A549 (cell line): ENCODE data around the gene SORD. TPM values are rescaled to one million over a fixed set of nuclear protein-coding genes. Genes with fewer than 3 reads are reported as not detected.
A peak's percentile ranks its signal among the peaks of the same experiment; 100 is the strongest.

Experiments used
- ATAC-seq, 2 experiments: fragments of 200-7000 bp in 1 of 2; fragments of >200 bp in 1 of 2; cut with Nextera tagmentation in 1 of 2; cut with Tn5 transposase in 1 of 2; 3 replicates each; pipeline versions ENCODE4 v1.8.0 to v1.9.1; 2018 to 2020; ENCODE audit warnings: mild to moderate bottlenecking in 1 of 2, moderate library complexity in 1 of 2
- CTCF ChIA-PET: fragments of 300-600 bp; sonication (Branson Sonifier 250); formaldehyde crosslinking; extraction: SDS; loops from one replicate; lab custom pipeline; 2021; ENCODE audit warnings: antibody characterized with exemption, inconsistent platforms; lab: Yijun Ruan, JAX
- POLR2A ChIA-PET: fragments of 350-600 bp; formaldehyde crosslinking; extraction: SDS; loops from one replicate; lab custom pipeline; 2021; ENCODE audit warnings: antibody characterized with exemption, inconsistent platforms; lab: Yijun Ruan, JAX
- DNase-seq, 2 experiments: peaks; one replicate each; pipeline versions ENCODE4 v3.0.0 to v3.0.0-alpha.2; 2011 to 2016; ENCODE audit warnings: low read depth in 1 of 2, low spot score in 1 of 2
- FAIRE-seq: peaks from 2 replicates; lab custom pipeline; 2011; peaks lifted over from hg19 to GRCh38; lab: Jason Lieb, UNC
- H3K27ac ChIP-seq, 2 experiments: fragments of >200 bp; sonication (Bioruptor Twin); formaldehyde crosslinking; 3 replicates each; pipeline ENCODE4 v1.5.1; 2016 to 2017
- H3K4me1 ChIP-seq: fragments of >200 bp; sonication (Bioruptor Twin); formaldehyde crosslinking; 3 replicates; pipeline ENCODE4 v1.6.1; 2016
- H3K4me2 ChIP-seq: fragments of >200 bp; sonication (Bioruptor Twin); formaldehyde crosslinking; 3 replicates; pipeline ENCODE4 v1.6.1; 2016
- H3K4me3 ChIP-seq: fragments of >200 bp; sonication (Bioruptor Twin); formaldehyde crosslinking; 3 replicates; pipeline ENCODE4 v1.5.1; 2016
- H3K9me3 ChIP-seq: fragments of >200 bp; sonication (Bioruptor Twin); formaldehyde crosslinking; 3 replicates; pipeline ENCODE4 v1.6.1; 2016
- BHLHE40 ChIP-seq: IDR thresholded peaks from 2 replicates; pipeline ENCODE4 v1.6.1; 2012; ENCODE audit warnings: low read depth, low read length, inconsistent platforms
- CHD2 ChIP-seq: fragments of 150-350 bp; IDR thresholded peaks from 2 replicates; pipeline ENCODE4 v1.6.1; 2014; ENCODE audit warnings: low read length; ENCODE audit not compliant: partially characterized antibody
- CHD4 ChIP-seq: fragments of 200-600 bp; sonication (generic); IDR thresholded peaks from 2 replicates; pipeline ENCODE4 v1.6.1; 2016; ENCODE audit warnings: antibody characterized with exemption, mild to moderate bottlenecking, borderline replicate concordance
- CTCF ChIP-seq: fragments of >200 bp; sonication (Bioruptor Twin); formaldehyde crosslinking; IDR thresholded peaks from 3 replicates; pipeline ENCODE4 v1.5.1; 2016
- ESRRA ChIP-seq: fragments of 150-350 bp; IDR thresholded peaks from 2 replicates; pipeline ENCODE4 v1.6.1; 2014; ENCODE audit warnings: mild to moderate bottlenecking, low read length, borderline replicate concordance
- FOSL2 ChIP-seq, 2 experiments: fragments of 450-650 bp in 1 of 2; fragments of >200 bp in 1 of 2; sonication (Bioruptor Twin) in 1 of 2; formaldehyde crosslinking; IDR thresholded peaks; 2 replicates each; pipeline versions ENCODE4 v1.5.0 to v1.6.1; 2016 to 2020; ENCODE audit warnings: mild to moderate bottlenecking in 1 of 2, moderate library complexity in 1 of 2
- FOXS1 ChIP-seq: fragments of 250-450 bp; sonication (Bioruptor Pico); IDR thresholded peaks from 2 replicates; pipeline ENCODE4 v1.5.0; 2020; ENCODE audit warnings: mild to moderate bottlenecking, moderate library complexity
- GATA3 ChIP-seq: IDR thresholded peaks from 2 replicates; pipeline ENCODE4 v1.6.1; 2012; ENCODE audit warnings: borderline replicate concordance
- HDAC2 ChIP-seq: fragments of 200-600 bp; sonication (generic); IDR thresholded peaks from 2 replicates; pipeline ENCODE4 v1.6.1; 2016
- HES2 ChIP-seq: fragments of >200 bp; sonication (Bioruptor Twin); formaldehyde crosslinking; IDR thresholded peaks from 2 replicates; pipeline ENCODE4 v1.6.1; 2016
- HMGXB4 ChIP-seq: fragments of 250-450 bp; sonication (Bioruptor Pico); IDR thresholded peaks from 2 replicates; pipeline ENCODE4 v1.5.0; 2021; ENCODE audit warnings: mild to moderate bottlenecking, moderate library complexity, borderline replicate concordance
- HOXA7 ChIP-seq: fragments of 250-450 bp; sonication (Bioruptor Pico); IDR thresholded peaks from 2 replicates; pipeline ENCODE4 v1.5.0; 2020; ENCODE audit warnings: mild to moderate bottlenecking, moderate library complexity
- HOXB5 ChIP-seq: fragments of 250-450 bp; sonication (Bioruptor Pico); IDR thresholded peaks from 2 replicates; pipeline ENCODE4 v1.5.0; 2020; ENCODE audit warnings: mild to moderate bottlenecking, moderate library complexity
- JUN ChIP-seq, 2 experiments: fragments of >200 bp; sonication (Bioruptor Twin); formaldehyde crosslinking; IDR thresholded peaks; 2 replicates in 1 of 2; 3 replicates in 1 of 2; pipeline ENCODE4 v1.6.1; 2016 to 2017
- KDM1A ChIP-seq: fragments of 200-600 bp; sonication (generic); IDR thresholded peaks from 2 replicates; pipeline ENCODE4 v1.6.1; 2016; ENCODE audit warnings: low read depth, mild to moderate bottlenecking
- MAZ ChIP-seq: fragments of 150-350 bp; IDR thresholded peaks from 2 replicates; pipeline ENCODE4 v1.6.1; 2014; ENCODE audit warnings: antibody characterized with exemption, low read depth, low read length, borderline replicate concordance
- NFE2L2 ChIP-seq: fragments of 150-350 bp; conservative IDR thresholded peaks from 2 replicates; pipeline ENCODE4 v1.6.1; 2014; ENCODE audit warnings: low read length
- PBX3 ChIP-seq: IDR thresholded peaks from 2 replicates; pipeline ENCODE4 v1.6.1; 2012
- POLR2A ChIP-seq: IDR thresholded peaks from 2 replicates; pipeline ENCODE4 v1.6.1; 2012; ENCODE audit warnings: mild to moderate bottlenecking, low read length
- POLR2AphosphoS2 ChIP-seq: conservative IDR thresholded peaks from 2 replicates; pipeline ENCODE4 v1.6.1; 2012; ENCODE audit warnings: low read length, improper control_type of control experiment, inconsistent platforms
- SMC3 ChIP-seq: fragments of >200 bp; sonication (Bioruptor Twin); formaldehyde crosslinking; IDR thresholded peaks from 3 replicates; pipeline ENCODE4 v1.6.1; 2018; ENCODE audit warnings: inconsistent platforms
- TFCP2L1 ChIP-seq: fragments of 250-450 bp; sonication (Bioruptor Pico); IDR thresholded peaks from 2 replicates; pipeline ENCODE4 v1.5.0; 2021; ENCODE audit warnings: mild to moderate bottlenecking
- TP53 ChIP-seq: fragments of 250-450 bp; sonication (Bioruptor Pico); IDR thresholded peaks from 2 replicates; pipeline ENCODE4 v1.5.0; 2021; ENCODE audit warnings: mild to moderate bottlenecking, moderate library complexity
- USF2 ChIP-seq: fragments of 450-650 bp; IDR thresholded peaks from 2 replicates; pipeline ENCODE4 v1.6.1; 2014; ENCODE audit warnings: antibody characterized with exemption
- ZNF302 ChIP-seq: fragments of 250-450 bp; sonication (Bioruptor Pico); IDR thresholded peaks from 2 replicates; pipeline ENCODE4 v1.9.0; 2021; ENCODE audit warnings: inconsistent platforms, mild to moderate bottlenecking, moderate library complexity
- ZSCAN20 ChIP-seq: fragments of 250-450 bp; sonication (Bioruptor Pico); IDR thresholded peaks from 2 replicates; pipeline ENCODE4 v1.8.0; 2022; ENCODE audit warnings: mild to moderate bottlenecking, moderate library complexity
- WGBS: methylation state at CpG from one replicate; pipeline ENCODE4 v1.1.6; 2017; ENCODE audit errors: missing lambda C conversion rate; 5-methylcytosine and 5-hydroxymethylcytosine counted together
- polyA plus RNA-seq, 4 experiments: library from polyadenylated mRNA; depleted of rRNA in 3 of 4; stranded (reverse); fragments of >200 nt; fragmentation: RNase III in 1 of 4; extraction: RNeasy Plus Mini Kit Qiagen cat#74134 plus additional on column Dnase treatment in 1 of 4; gene quantifications; 2 replicates in 3 of 4; 3 replicates in 1 of 4; pipeline ENCODE4 v1.2.3, GENCODE V29; 2011 to 2017

The SORD gene
- polyA plus RNA-seq, 2 of the 4 experiments (the other 2 are of a cell fraction): 37.6 to 49.8 TPM

GRCh38 chr15:45116482-45117307 lies 93.7 kb downstream of the SORD start:
- CTCF ChIA-PET: interaction anchor here (0.7 to 2.2 kb wide), 2 partner anchors 10 to 11 kb away, joined by 3 to 11 read pairs; no protein-coding TSS in a partner anchor
- H3K9me3 ChIP-seq: no peaks in the 10 kb centered on the region
- DNase-seq: no peak
- no peak for ATAC-seq
- FAIRE-seq: no peak
- peaks cover 5% of the 10 kb centered on the region for H3K4me1 ChIP-seq
- WGBS: 81% methylated on average over 52 of the region's 65 CpGs
- H3K4me3 ChIP-seq: no peak overlapping the region
- no peak overlapping the region for H3K27ac ChIP-seq
- no peak for TF ChIP-seq CHD2
- no peak for TF ChIP-seq HMGXB4
- TF ChIP-seq FOSL2 (IDR thresholded peaks at IDR 0.05): no peak
- TF ChIP-seq FOSL2 (CRISPR knock-in tag; IDR thresholded peaks at IDR 0.05): no peak
- TF ChIP-seq BHLHE40: no peak
- no peak for TF ChIP-seq TP53 (CRISPR knock-in tag)
- no peak for TF ChIP-seq POLR2AphosphoS2
- TF ChIP-seq FOXS1 (CRISPR knock-in tag): no peak
- TF ChIP-seq CHD4: no peak
- no peak for TF ChIP-seq USF2
- no peak for TF ChIP-seq SMC3
- TF ChIP-seq PBX3: no peak
- TF ChIP-seq MAZ: no peak
- TF ChIP-seq POLR2A: no peak
- no peak for TF ChIP-seq CTCF
- TF ChIP-seq ZNF302 (CRISPR knock-in tag): no peak
- TF ChIP-seq GATA3: no peak
- H3K4me2 ChIP-seq: no peak overlapping the region
- POLR2A ChIA-PET: no interaction called here

GRCh38 chr15:45117308-45118130 lies 94.5 kb downstream of the SORD start:
- Histone ChIP-seq H3K4me3 (no peak overlapping the region), H3K4me1 (peaks cover 11% of the 10 kb centered on the region), H3K27ac (no peak overlapping the region), H3K9me3 (no peaks in the 10 kb centered on the region), H3K4me2 (peak overlapping the region; percentile 49; the same call in 2 of the 3 replicates)
- FAIRE-seq (no peak), ATAC-seq (peak; percentile 4 to 46; a peak in 3 of 6 replicates), DNase-seq (no peak)
- POLR2A ChIA-PET: interaction anchor here (0.5 kb wide), 1 partner anchor 19 kb away, joined by 5 read pairs; no protein-coding TSS in a partner anchor
- CTCF ChIA-PET: interaction anchor here (0.8 to 2.2 kb wide), 27 partner anchors 8 to 161 kb away, joined by 3 to 13 read pairs (median 3); partner anchors contain the start of genes DUOX1 and DUOXA1
- 70% methylated on average over 33 of the region's 33 CpGs for WGBS
- TF ChIP-seq MAZ: no peak
- TF ChIP-seq CHD4: no peak
- TF ChIP-seq FOXS1 (CRISPR knock-in tag): no peak
- TF ChIP-seq ZSCAN20 (CRISPR knock-in tag): no peak
- no peak for TF ChIP-seq ESRRA
- TF ChIP-seq HMGXB4: no peak
- TF ChIP-seq ZNF302 (CRISPR knock-in tag): no peak
- no peak for TF ChIP-seq NFE2L2
- TF ChIP-seq HDAC2: no peak
- no peak for TF ChIP-seq HES2
- no peak for TF ChIP-seq JUN (IDR thresholded peaks at IDR 0.05)
- no peak for TF ChIP-seq SMC3
- no peak for TF ChIP-seq HOXA7 (CRISPR knock-in tag)
- no peak for TF ChIP-seq HOXB5 (CRISPR knock-in tag)
- TF ChIP-seq KDM1A: no peak
- TF ChIP-seq TFCP2L1 (CRISPR knock-in tag): no peak
